NCI-H1092 treated with DMSO at 0.1 percent for 48 hours (cell line): ENCODE measurements around the gene LRP5.
"Not testable (repeated sequence)": the region's sequence is repeated elsewhere in the genome, so short reads cannot be mapped to it uniquely, and the experiment has no call there.

ENCODE experiments used
- DNase-seq: peaks from one replicate; lab custom pipeline; 2025; lab: John Stamatoyannopoulos, UW

Gene LRP5

GRCh38 chr11:68469122-68469521, 156.7 kb downstream of the LRP5 start:
- no peak for DNase-seq

- no peak for DNase-seq
Measured at GRCh38 chr11:68469642-68470041, 157.3 kb downstream of the LRP5 start.

GRCh38 chr11:68470304-68470811, 158.0 kb downstream of the LRP5 start:
- DNase-seq: no peak

GRCh38 chr11:68471360-68472340, 159.3 kb downstream of the LRP5 start:
- no peak for DNase-seq

- DNase-seq: no peak
Measured at GRCh38 chr11:68472778-68473177, 160.4 kb downstream of the LRP5 start.

- no peak for DNase-seq
Measured at GRCh38 chr11:68473693-68474092, 161.3 kb downstream of the LRP5 start.

GRCh38 chr11:68475626-68476025, 163.2 kb downstream of the LRP5 start:
- not testable (repeated sequence) for DNase-seq

GRCh38 chr11:68479390-68479789, 167.0 kb downstream of the LRP5 start:
- DNase-seq: no peak

- DNase-seq: no peak
Measured at GRCh38 chr11:68480193-68480592, 167.8 kb downstream of the LRP5 start.

GRCh38 chr11:68480852-68481510, 168.6 kb downstream of the LRP5 start:
- DNase-seq: no peak

GRCh38 chr11:68481579-68482240, 169.3 kb downstream of the LRP5 start:
- DNase-seq: no peak

- DNase-seq: no peak
Measured at GRCh38 chr11:68488623-68489022, 176.2 kb downstream of the LRP5 start.

GRCh38 chr11:68495220-68495729, 182.9 kb downstream of the LRP5 start:
- no peak for DNase-seq

- no peak for DNase-seq
Measured at GRCh38 chr11:68495872-68496271, 183.5 kb downstream of the LRP5 start.

- no peak for DNase-seq
Measured at GRCh38 chr11:68497761-68498160, 185.4 kb downstream of the LRP5 start.

- DNase-seq: peak; percentile 16
Measured at GRCh38 chr11:68498321-68498720, 185.9 kb downstream of the LRP5 start.
